Endothelial cell of umbilical vein (primary cell): Measurements from ENCODE around the gene UCHL1. TPM values are rescaled to one million over a fixed set of nuclear protein-coding genes. Genes with fewer than 3 reads are reported as not detected.

Source experiments
- polyA plus RNA-seq, 4 experiments: library from polyadenylated mRNA; depleted of rRNA in 3 of 4; stranded (reverse) in 3 of 4; unstranded in 1 of 4; fragments of >200 nt; gene quantifications; 2 replicates each; pipeline versions ENCODE4 v1.2.1 to v1.2.3, GENCODE V29; 2011 to 2012; ENCODE audit warnings: missing spikeins in 1 of 4
- small RNA-seq: library from RNA; depleted of rRNA; stranded (forward); fragments of <200 nt; gene quantifications from one replicate; pipeline ENCODE3, GENCODE V24; 2012; ENCODE audit warnings: low replicate concordance, low read depth; ENCODE audit not compliant: insufficient read depth, insufficient read length
- total RNA-seq: library from RNA; stranded (reverse); gene quantifications from 2 replicates; pipeline ENCODE4 v1.2.3, GENCODE V29; 2021

Gene UCHL1
- total and polyA plus RNA-seq, 2 donors (not counting 3 experiments of a cell fraction or from before 2014, with no cell fraction given) = 501 to 1,128 TPM

Small RNAs within 50 kb of the gene (small RNA-seq; reads per million reads assigned to genes)
- not detected for gene RF00019

Other genes with a start within 250 kb of the UCHL1 start
- gene APBB2, start 42.4 kb upstream of the UCHL1 start, total RNA-seq = 124 and 162 TPM in 2 replicates
- 66.7 and 79.8 TPM in 2 replicates for gene APBB2, start 42.4 kb upstream of the UCHL1 start, polyA plus RNA-seq